Heart left ventricle (tissue), 13 donors: ENCODE measurements around the gene TMEM178B.

Experiments used
- CTCF ChIP-seq, 12 donors: fragments of 200-600 bp; sonication (generic) in 4 of 12; IDR thresholded peaks; one replicate each; pipeline versions ENCODE4 v1.5.0 to v1.8.0; 2018 to 2022; ENCODE audit warnings: antibody characterized with exemption in 12 of 12, mild to moderate bottlenecking in 5 of 12
- POLR2A ChIP-seq, 2 donors: fragments of 450-650 bp; IDR thresholded peaks; one replicate each; pipeline ENCODE4 v1.6.1; 2017; ENCODE audit warnings: antibody characterized with exemption in 2 of 2, mild to moderate bottlenecking in 2 of 2, moderate library complexity in 2 of 2
- donor health status: ischemic (EF 13 %, LVEDD 7.1; RV severe dilation, severe dysfunction).
- donor health status: DM: no; HTN: yes; CAD: no.
- donor health status: DM: no; HTN: no; CAD: no.
- donor health status: ischemic (EF 25% LVEDD 6.9; RV normal size, moderate dysfunction).
- donor health status: ischemic (EF 25% LVEDD 5.7; RV mildly dilated, moderate dysfunction).
- donor health status: ischemic (EF 35%, LVEDD 5.7; RV mildly dilated, moderate dysfunction).
- donor health status: nonischemic (EF 11% LVEDD 7.7; RV severe dilation, severe dysfunction).
- donor health status: DM: yes; HTN: yes; CAD: no.
- donor health status: PGD.
- donor health status: ischemic (EF 29% LVEDD 5.4; RV normal size, mild dysfunction).
- donor health status: nonischemic (EF 23%, LVEDD 6.1; RV moderate dilation, normal function).

DNA sequence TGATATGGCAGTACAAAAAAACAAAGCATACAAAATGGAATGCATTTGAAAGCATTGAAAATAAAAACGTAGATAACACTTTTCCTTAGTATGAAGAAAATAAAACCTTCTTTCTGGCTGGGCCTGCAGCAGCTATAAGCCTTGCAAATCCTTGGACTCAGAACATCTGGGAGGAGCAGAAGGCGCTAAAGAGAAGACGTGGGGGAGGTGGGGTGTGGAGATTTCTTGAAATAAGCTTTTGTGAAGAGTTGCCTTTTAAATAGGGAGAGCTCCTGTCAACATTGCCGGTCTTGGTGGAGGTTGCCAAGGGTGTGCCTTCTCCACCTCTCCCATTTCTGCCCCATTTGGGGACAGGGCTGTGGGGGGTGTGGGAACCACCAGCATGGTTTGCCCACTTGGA, 128.7 kb downstream of the TMEM178B start:
- no peak for TF ChIP-seq POLR2A (IDR thresholded peaks at IDR 0.05)
- TF ChIP-seq CTCF (IDR thresholded peaks at IDR 0.05) = no peak
